Keratinocyte (primary cell): ENCODE measurements around the gene RTCA. TPM values are rescaled to one million over a fixed set of nuclear protein-coding genes. Genes with fewer than 3 reads are reported as not detected.

ENCODE experiments used
- DNase-seq: peaks from one replicate; pipeline ENCODE4 v3.0.0-alpha.2; 2011; ENCODE audit warnings: low read depth, missing footprints, low spot score
- FAIRE-seq: peaks from 2 replicates; lab custom pipeline; 2011; peaks lifted over from hg19 to GRCh38; lab: Jason Lieb, UNC
- H2AFZ ChIP-seq: 2 replicates; pipeline ENCODE4 v1.6.0; 2012; ENCODE audit warnings: low read length, control low read depth, inconsistent platforms; ENCODE audit not compliant: control insufficient read depth
- H3K27ac ChIP-seq: 2 replicates; pipeline ENCODE4 v1.5.1; 2011; ENCODE audit warnings: low read length; ENCODE audit not compliant: control insufficient read depth, insufficient read depth
- H3K27me3 ChIP-seq: 3 replicates; pipeline ENCODE4 v1.6.0; 2011; ENCODE audit warnings: low read length; ENCODE audit not compliant: control insufficient read depth, insufficient read depth; ENCODE audit errors: extremely low read depth
- H3K36me3 ChIP-seq, 2 experiments: 2 replicates in 1 of 2; 3 replicates in 1 of 2; pipeline ENCODE4 v1.5.1; 2011; ENCODE audit warnings: low read length in 2 of 2, mild to moderate bottlenecking in 1 of 2; ENCODE audit not compliant: control insufficient read depth in 2 of 2, insufficient read depth in 2 of 2; ENCODE audit errors: extremely low read depth in 1 of 2
- H3K4me1 ChIP-seq: 3 replicates; pipeline ENCODE4 v1.5.1; 2011; ENCODE audit warnings: low read length; ENCODE audit not compliant: control insufficient read depth, insufficient read depth; ENCODE audit errors: extremely low read depth
- H3K4me2 ChIP-seq: 3 replicates; pipeline ENCODE4 v1.6.0; 2011; ENCODE audit warnings: low read depth, low read length; ENCODE audit not compliant: control insufficient read depth, insufficient read depth; ENCODE audit errors: extremely low read depth
- H3K4me3 ChIP-seq, 3 experiments: fragments of 200-600 bp in 1 of 3; sonication (generic) in 1 of 3; 2 replicates in 2 of 3; 3 replicates in 1 of 3; pipeline ENCODE4 v1.5.1; 2011 to 2016; ENCODE audit warnings: low read length in 3 of 3, mild to moderate bottlenecking in 3 of 3, control low read depth in 2 of 3, inconsistent platforms in 1 of 3, low read depth in 1 of 3, mixed read lengths in 1 of 3, mixed run types in 1 of 3, moderate library complexity in 1 of 3; ENCODE audit not compliant: control insufficient read depth in 2 of 3, insufficient read depth in 2 of 3; ENCODE audit errors: extremely low read depth in 1 of 3
- H3K79me2 ChIP-seq: 2 replicates; pipeline ENCODE4 v1.6.0; 2012; ENCODE audit warnings: low read length; ENCODE audit not compliant: control insufficient read depth, insufficient read depth
- H3K9ac ChIP-seq: 3 replicates; pipeline ENCODE4 v1.6.0; 2011; ENCODE audit warnings: low read length; ENCODE audit not compliant: control insufficient read depth, insufficient read depth; ENCODE audit errors: extremely low read depth
- H3K9me1 ChIP-seq: 3 replicates; pipeline ENCODE4 v1.6.0; 2011; ENCODE audit warnings: low read length; ENCODE audit not compliant: control insufficient read depth, insufficient read depth; ENCODE audit errors: extremely low read depth
- H3K9me3 ChIP-seq: 2 replicates; pipeline ENCODE4 v1.5.1; 2012; ENCODE audit warnings: low read depth, low read length; ENCODE audit not compliant: control insufficient read depth
- H4K20me1 ChIP-seq: 3 replicates; pipeline ENCODE4 v1.6.0; 2011; ENCODE audit warnings: low read length; ENCODE audit not compliant: control insufficient read depth, insufficient read depth; ENCODE audit errors: extremely low read depth
- EZH2 ChIP-seq: IDR thresholded peaks from one replicate; pipeline ENCODE4 v1.6.1; 2012; ENCODE audit warnings: inconsistent platforms, mild to moderate bottlenecking, low read length, moderate library complexity
- dilution Hi-C: fragments of 300-500 bp; cut with MboI; formaldehyde crosslinking; loops from one replicate; pipeline ENCODE4 v1.7.0; 2020; ENCODE audit warnings: low sequenced_read_pairs; ENCODE audit not compliant: extremely low pct_ligation_motif_present
- polyA plus RNA-seq, 5 experiments: library from polyadenylated mRNA; depleted of rRNA in 3 of 5; stranded (reverse) in 3 of 5; stranded (forward) in 1 of 5; unstranded in 1 of 5; fragments of >200 nt; gene quantifications; 1 replicate in 1 of 5; 2 replicates in 3 of 5; 3 replicates in 1 of 5; pipeline versions ENCODE4 v1.2.1 to v1.2.3, GENCODE V29; 2011 to 2012; ENCODE audit warnings: missing spikeins in 2 of 5, low read depth in 1 of 5, low replicate concordance in 1 of 5
- TF ChIP-seq, protein P1 (sequence below), 3 experiments: IDR thresholded peaks in 1 of 3; conservative IDR thresholded peaks in 1 of 3; optimal IDR thresholded peaks in 1 of 3; 2 replicates in 2 of 3; 3 replicates in 1 of 3; pipeline versions ENCODE3 to v1.5.1; 2011; ENCODE audit warnings: low read length in 3 of 3, mild to moderate bottlenecking in 3 of 3, moderate library complexity in 2 of 3, control low read depth in 1 of 3, inconsistent platforms in 1 of 3; ENCODE audit not compliant: insufficient read depth in 2 of 3; ENCODE audit errors: extremely low read depth in 1 of 3

RTCA gene
- polyA plus RNA-seq, 1 donor (not counting 4 experiments of a cell fraction or from before 2014, with no cell fraction given): 52.0 TPM

DNA sequence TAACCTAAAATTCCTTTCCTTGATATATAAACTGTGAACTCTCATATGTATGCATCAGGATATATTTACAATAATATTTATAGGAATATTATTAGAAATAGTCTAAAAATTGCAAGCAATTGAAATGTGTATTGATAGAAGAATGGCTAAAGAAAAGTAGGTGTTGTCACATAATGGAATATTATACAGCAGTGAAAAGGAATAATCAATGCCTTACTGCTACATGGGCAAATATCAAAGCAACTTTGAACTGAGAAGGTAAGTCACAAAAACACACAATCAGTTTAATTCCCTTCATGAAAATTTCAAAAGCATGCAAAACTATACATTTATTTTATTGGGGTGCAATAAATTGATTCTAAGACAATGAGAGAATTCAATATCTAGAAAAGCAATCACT, 50.6 kb downstream of the RTCA start:
- FAIRE-seq: no peak
- dilution Hi-C loops: no loop called here

DNA sequence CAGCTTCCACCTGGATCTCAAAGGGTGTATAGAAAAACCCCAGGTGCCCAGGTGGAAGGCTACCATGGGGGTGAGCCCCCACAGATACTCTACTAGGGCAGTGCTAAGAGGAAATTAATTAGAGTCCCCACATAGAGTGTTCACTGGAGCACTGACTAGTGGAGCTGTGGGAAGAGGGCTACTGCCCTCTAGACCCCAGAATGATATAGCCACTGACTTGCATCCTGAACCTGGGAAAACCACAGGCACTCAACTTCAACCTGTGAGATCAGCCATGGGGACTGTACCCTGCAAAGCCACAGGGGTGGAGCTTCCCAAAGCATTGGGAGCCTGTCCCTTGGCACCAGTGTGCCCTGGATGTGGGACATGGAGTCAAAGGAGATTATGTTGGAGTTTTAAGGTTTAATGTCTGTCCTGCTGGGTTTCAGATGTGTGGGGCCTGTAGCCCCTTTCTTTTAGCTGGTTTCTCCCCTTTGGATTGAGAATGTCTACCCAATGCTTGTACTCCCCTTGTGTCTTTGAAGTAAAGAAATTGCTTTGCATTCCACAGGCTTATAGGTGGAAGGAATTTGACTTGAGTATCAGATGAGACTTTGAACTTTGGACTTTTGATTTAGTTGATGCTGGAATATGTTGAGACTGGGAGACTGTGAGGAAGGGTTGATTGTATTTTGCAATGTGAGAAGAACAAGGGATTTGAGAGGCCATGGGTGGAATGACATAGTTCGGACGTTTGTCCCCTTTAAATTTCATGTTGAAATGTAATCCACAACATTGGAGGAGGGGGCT, 54.5 kb downstream of the RTCA start:
- Histone ChIP-seq H3K4me1 (no peaks in the 10 kb centered on the region), H3K9me3 (no peaks in the 10 kb centered on the region), H3K36me3 (no peaks in the 10 kb centered on the region), H3K4me2 (no peak overlapping the region), H3K79me2 (no peaks in the 10 kb centered on the region), H3K4me3 (no peak overlapping the region), H3K9me1 (no peaks in the 10 kb centered on the region), H2AFZ (no peak overlapping the region), H3K9ac (no peak overlapping the region), H3K27ac (no peak overlapping the region), H4K20me1 (no peaks in the 10 kb centered on the region), H3K27me3 (no peaks in the 10 kb centered on the region)
- DNase-seq: no peak
- TF ChIP-seq, protein P1, sequence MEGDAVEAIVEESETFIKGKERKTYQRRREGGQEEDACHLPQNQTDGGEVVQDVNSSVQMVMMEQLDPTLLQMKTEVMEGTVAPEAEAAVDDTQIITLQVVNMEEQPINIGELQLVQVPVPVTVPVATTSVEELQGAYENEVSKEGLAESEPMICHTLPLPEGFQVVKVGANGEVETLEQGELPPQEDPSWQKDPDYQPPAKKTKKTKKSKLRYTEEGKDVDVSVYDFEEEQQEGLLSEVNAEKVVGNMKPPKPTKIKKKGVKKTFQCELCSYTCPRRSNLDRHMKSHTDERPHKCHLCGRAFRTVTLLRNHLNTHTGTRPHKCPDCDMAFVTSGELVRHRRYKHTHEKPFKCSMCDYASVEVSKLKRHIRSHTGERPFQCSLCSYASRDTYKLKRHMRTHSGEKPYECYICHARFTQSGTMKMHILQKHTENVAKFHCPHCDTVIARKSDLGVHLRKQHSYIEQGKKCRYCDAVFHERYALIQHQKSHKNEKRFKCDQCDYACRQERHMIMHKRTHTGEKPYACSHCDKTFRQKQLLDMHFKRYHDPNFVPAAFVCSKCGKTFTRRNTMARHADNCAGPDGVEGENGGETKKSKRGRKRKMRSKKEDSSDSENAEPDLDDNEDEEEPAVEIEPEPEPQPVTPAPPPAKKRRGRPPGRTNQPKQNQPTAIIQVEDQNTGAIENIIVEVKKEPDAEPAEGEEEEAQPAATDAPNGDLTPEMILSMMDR (optimal IDR thresholded peaks at IDR 0.05 in 1 of 3, IDR thresholded peaks at IDR 0.05 in 1 of 3, conservative IDR thresholded peaks at IDR 0.05 in 1 of 3; ENCODE audit: extremely low read depth in 1 of 3, insufficient read depth in 2 of 3, low read length in 3 of 3): no peak
- TF ChIP-seq EZH2: no peak
- no peak for FAIRE-seq
- dilution Hi-C loops: no loop called here

More for the DNA sequence above, 50.6 kb downstream of the RTCA start:
- Histone ChIP-seq H3K4me3 (no peak overlapping the region), H3K4me2 (no peak overlapping the region), H3K9me3 (no peaks in the 10 kb centered on the region), H3K9me1 (no peaks in the 10 kb centered on the region), H3K4me1 (no peaks in the 10 kb centered on the region), H3K79me2 (no peaks in the 10 kb centered on the region), H2AFZ (no peak overlapping the region), H4K20me1 (no peaks in the 10 kb centered on the region), H3K27ac (no peak overlapping the region), H3K27me3 (no peaks in the 10 kb centered on the region), H3K9ac (no peak overlapping the region), H3K36me3 (no peaks in the 10 kb centered on the region)
- no peak for TF ChIP-seq EZH2
- TF ChIP-seq, protein P1 (optimal IDR thresholded peaks at IDR 0.05 in 1 of 3, IDR thresholded peaks at IDR 0.05 in 1 of 3, conservative IDR thresholded peaks at IDR 0.05 in 1 of 3; ENCODE audit: extremely low read depth in 1 of 3, insufficient read depth in 2 of 3, low read length in 3 of 3): no peak
- DNase-seq: no peak
